SK-N-SH (cell line): ENCODE measurements around the gene OR52M1. TPM values are rescaled to one million over a fixed set of nuclear protein-coding genes. Genes with fewer than 3 reads are reported as not detected.

Source experiments
- CTCF ChIA-PET: fragments of 300-600, 350-600 bp; formaldehyde crosslinking; extraction: SDS; loops from one replicate; lab custom pipeline; 2021; lab: Yijun Ruan, JAX
- POLR2A ChIA-PET: fragments of 350-600 bp; sonication (Branson Sonifier 250); formaldehyde crosslinking; extraction: SDS; loops from one replicate; lab custom pipeline; 2020; ENCODE audit warnings: antibody characterized with exemption, inconsistent platforms; lab: Yijun Ruan, JAX
- DNase-seq: peaks from one replicate; pipeline ENCODE4 v3.0.0; 2012
- H2AFZ ChIP-seq: fragments of 200-600 bp; sonication (generic); 2 replicates; pipeline ENCODE4 v1.8.1; 2016; ENCODE audit warnings: antibody characterized with exemption, mild to moderate bottlenecking, low read depth
- H3F3A ChIP-seq: fragments of 200-600 bp; sonication (generic); replicated peaks from 2 replicates; pipeline ENCODE3; 2016; ENCODE audit warnings: antibody characterized with exemption, mild to moderate bottlenecking; ENCODE audit not compliant: insufficient read depth
- H3K27ac ChIP-seq, 2 experiments: fragments of 200-500 bp in 1 of 2; fragments of 200-600 bp in 1 of 2; sonication (Bioruptor generic) in 1 of 2; sonication (generic), shearing (Covaris generic) in 1 of 2; 2 replicates each; pipeline versions ENCODE4 v1.5.1 to v1.6.1; 2014 to 2016; ENCODE audit warnings: low read depth in 2 of 2, inconsistent platforms in 1 of 2, low read length in 1 of 2, mild to moderate bottlenecking in 1 of 2, mixed read lengths in 1 of 2
- H3K27me3 ChIP-seq: fragments of 200-600 bp; sonication (generic), shearing (Covaris generic); 2 replicates; pipeline ENCODE4 v1.6.1; 2016; ENCODE audit warnings: mixed run types; ENCODE audit not compliant: insufficient read depth
- H3K36me3 ChIP-seq, 2 experiments: fragments of 200-500 bp in 1 of 2; fragments of 200-600 bp in 1 of 2; sonication (Bioruptor generic) in 1 of 2; sonication (generic) in 1 of 2; replicated peaks in 1 of 2; 2 replicates each; pipeline versions ENCODE3 to v1.5.1; 2014 to 2016; ENCODE audit warnings: low read length in 1 of 2, mild to moderate bottlenecking in 1 of 2; ENCODE audit not compliant: insufficient read depth in 2 of 2, control insufficient read depth in 1 of 2
- H3K4me1 ChIP-seq, 2 experiments: fragments of 200-500 bp in 1 of 2; fragments of 200-600 bp in 1 of 2; sonication (Bioruptor generic) in 1 of 2; sonication (generic), shearing (Covaris generic) in 1 of 2; 2 replicates each; pipeline versions ENCODE4 v1.5.1 to v1.6.1; 2014 to 2016; ENCODE audit warnings: low read depth in 1 of 2, low read length in 1 of 2, mixed run types in 1 of 2; ENCODE audit not compliant: insufficient read depth in 2 of 2, control insufficient read depth in 1 of 2
- H3K4me2 ChIP-seq: fragments of 200-600 bp; sonication (generic), shearing (Covaris generic); 2 replicates; pipeline ENCODE4 v1.6.1; 2017; ENCODE audit warnings: mixed run types
- H3K4me3 ChIP-seq, 2 experiments: fragments of 200-500 bp in 1 of 2; fragments of 200-600 bp in 1 of 2; sonication (Bioruptor generic) in 1 of 2; sonication (generic), shearing (Covaris generic) in 1 of 2; 2 replicates each; pipeline versions ENCODE4 v1.5.1 to v1.8.1; 2014 to 2016; ENCODE audit warnings: low read depth in 2 of 2, inconsistent platforms in 1 of 2, low read length in 1 of 2, mild to moderate bottlenecking in 1 of 2, mixed read lengths in 1 of 2, moderate library complexity in 1 of 2
- H3K79me2 ChIP-seq: fragments of 200-600 bp; sonication (generic); 2 replicates; pipeline ENCODE4 v1.8.1; 2017; ENCODE audit warnings: mild to moderate bottlenecking; ENCODE audit not compliant: insufficient read depth
- H3K9ac ChIP-seq: fragments of 200-600 bp; sonication (generic); 2 replicates; pipeline ENCODE4 v1.6.1; 2017; ENCODE audit warnings: mixed run types
- H3K9me2 ChIP-seq: fragments of 200-600 bp; sonication (generic); 2 replicates; pipeline ENCODE4 v1.6.1; 2017; ENCODE audit warnings: mixed run types
- H3K9me3 ChIP-seq: fragments of 200-600 bp; sonication (generic); 2 replicates; pipeline ENCODE4 v1.6.1; 2017; ENCODE audit warnings: mixed run types, mild to moderate bottlenecking, moderate library complexity
- H4K20me1 ChIP-seq: fragments of 200-600 bp; sonication (generic); 2 replicates; pipeline ENCODE4 v1.6.1; 2017; ENCODE audit warnings: mild to moderate bottlenecking, mixed run types; ENCODE audit not compliant: insufficient read depth
- CTCF ChIP-seq: fragments of 200-600 bp; sonication (generic); IDR thresholded peaks from 2 replicates; pipeline ENCODE4 v1.6.1; 2017; ENCODE audit warnings: antibody characterized with exemption, mild to moderate bottlenecking, moderate library complexity
- ELF1 ChIP-seq: IDR thresholded peaks from 2 replicates; pipeline ENCODE4 v1.4.0; 2012
- EP300 ChIP-seq, 2 experiments: IDR thresholded peaks; 2 replicates each; pipeline versions ENCODE4 v1.4.0 to v1.6.1; 2012; ENCODE audit warnings: borderline replicate concordance in 1 of 2, low read depth in 1 of 2, low read length in 1 of 2
- EZH2phosphoT487 ChIP-seq: fragments of 200-600 bp; sonication (generic); IDR thresholded peaks from 2 replicates; pipeline ENCODE4 v1.6.1; 2017; ENCODE audit warnings: low read depth, mixed run types, mild to moderate bottlenecking, antibody characterized with exemption, moderate library complexity, borderline replicate concordance
- FOSL2 ChIP-seq: IDR thresholded peaks from 2 replicates; pipeline ENCODE4 v1.4.0; 2012; ENCODE audit warnings: low read depth, mild to moderate bottlenecking, moderate library complexity, borderline replicate concordance
- FOXJ3 ChIP-seq: sonication (generic); formaldehyde crosslinking; IDR thresholded peaks from 2 replicates; pipeline ENCODE4 v1.5.1; 2020; ENCODE audit warnings: mild to moderate bottlenecking, missing genetic modification reagents
- FOXM1 ChIP-seq: IDR thresholded peaks from 2 replicates; pipeline ENCODE4 v1.4.0; 2012; ENCODE audit warnings: low read depth, mild to moderate bottlenecking
- GATA2 ChIP-seq: sonication (generic); formaldehyde crosslinking; IDR thresholded peaks from 2 replicates; pipeline ENCODE4 v1.5.0; 2020; ENCODE audit warnings: mild to moderate bottlenecking, missing genetic modification reagents
- MEF2A ChIP-seq: IDR thresholded peaks from 2 replicates; pipeline ENCODE4 v1.4.0; 2012; ENCODE audit warnings: low read depth, borderline replicate concordance
- MXI1 ChIP-seq: IDR thresholded peaks from 2 replicates; pipeline ENCODE4 v1.6.1; 2012; ENCODE audit warnings: mild to moderate bottlenecking, low read depth, low read length, improper control_type of control experiment
- NRF1 ChIP-seq: IDR thresholded peaks from 2 replicates; pipeline ENCODE4 v1.6.1; 2012; ENCODE audit warnings: low read depth, mild to moderate bottlenecking, low read length
- PBX3 ChIP-seq: IDR thresholded peaks from 2 replicates; pipeline ENCODE4; 2012
- RAD21 ChIP-seq: IDR thresholded peaks from 2 replicates; pipeline ENCODE4 v1.6.1; 2012; ENCODE audit warnings: mild to moderate bottlenecking, low read length
- RXRA ChIP-seq: IDR thresholded peaks from 2 replicates; pipeline ENCODE4 v1.4.0; 2012; ENCODE audit warnings: low read depth, mild to moderate bottlenecking, borderline replicate concordance
- SIN3A ChIP-seq: IDR thresholded peaks from 2 replicates; pipeline ENCODE4 v1.6.1; 2012; ENCODE audit warnings: low read depth, mild to moderate bottlenecking, low read length, moderate library complexity, borderline replicate concordance
- SMC3 ChIP-seq: IDR thresholded peaks from 2 replicates; pipeline ENCODE4 v1.6.1; 2012; ENCODE audit warnings: low read depth, low read length, improper control_type of control experiment
- YY1 ChIP-seq: IDR thresholded peaks from 2 replicates; pipeline ENCODE4 v1.4.0; 2012; ENCODE audit warnings: low read depth, mild to moderate bottlenecking
- WGBS: methylation state at CpG from one replicate; pipeline ENCODE4 v1.1.6; 2017; ENCODE audit warnings: low lambda C conversion rate; 5-methylcytosine and 5-hydroxymethylcytosine counted together
- polyA plus RNA-seq, 3 experiments: library from polyadenylated mRNA; depleted of rRNA; stranded (reverse); fragments of >200 nt; gene quantifications; 2 replicates each; pipeline ENCODE4 v1.2.3, GENCODE V29; 2012
- TF ChIP-seq, protein P1 (sequence below): fragments of 150-350 bp; IDR thresholded peaks from 2 replicates; pipeline ENCODE4 v1.6.1; 2017; ENCODE audit warnings: antibody characterized with exemption, low read length, low read depth, borderline replicate concordance
- TF ChIP-seq, protein P2 (sequence below): IDR thresholded peaks from 2 replicates; pipeline ENCODE4 v1.4.0; 2012; ENCODE audit warnings: low read depth

The OR52M1 gene
- polyA plus RNA-seq (2012; rRNA removed) = not detected in 2 replicates
- polyA plus RNA-seq (2012; cell fraction: cytosol; rRNA removed) = not detected in 2 replicates
- not detected in 2 replicates for polyA plus RNA-seq (2012; cell fraction: nucleus; rRNA removed)

DNA sequence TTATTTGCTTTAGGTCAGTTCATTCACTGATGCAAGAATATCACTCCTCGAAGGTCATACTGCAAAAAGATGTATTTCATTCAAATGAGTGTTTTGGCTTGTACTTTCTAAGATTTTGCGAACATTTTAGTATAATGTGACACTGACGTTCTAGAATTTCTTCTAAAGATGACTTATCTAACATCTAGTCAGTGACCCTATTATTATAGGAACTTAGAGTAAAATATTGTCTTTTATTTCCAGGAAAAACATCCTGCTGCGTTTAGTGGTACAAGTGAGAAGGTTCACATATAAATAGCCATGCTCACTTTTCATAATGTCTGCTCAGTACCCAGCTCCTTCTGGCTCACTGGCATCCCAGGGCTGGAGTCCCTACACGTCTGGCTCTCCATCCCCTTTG lies at the start of gene OR52M1:
OR52M1 (plus strand) TSS at position 301 of the 400 bp plus-strand sequence; CDS start at position 301, 0 bp downstream.
- no peak within 1 kb of the TSS for H3K4me2 ChIP-seq
- TF ChIP-seq EP300 (IDR thresholded peaks at IDR 0.05; ENCODE audit: borderline replicate concordance in 1 of 2, low read depth in 1 of 2, low read length in 1 of 2) (no peak), EZH2phosphoT487 (no peak), FOXJ3 (CRISPR knock-in tag) (no peak), FOXM1 (no peak), GATA2 (CRISPR knock-in tag) (no peak), NRF1 (no peak), SMC3 (no peak), CTCF (no peak), RXRA (no peak)
- TF ChIP-seq, protein P1, sequence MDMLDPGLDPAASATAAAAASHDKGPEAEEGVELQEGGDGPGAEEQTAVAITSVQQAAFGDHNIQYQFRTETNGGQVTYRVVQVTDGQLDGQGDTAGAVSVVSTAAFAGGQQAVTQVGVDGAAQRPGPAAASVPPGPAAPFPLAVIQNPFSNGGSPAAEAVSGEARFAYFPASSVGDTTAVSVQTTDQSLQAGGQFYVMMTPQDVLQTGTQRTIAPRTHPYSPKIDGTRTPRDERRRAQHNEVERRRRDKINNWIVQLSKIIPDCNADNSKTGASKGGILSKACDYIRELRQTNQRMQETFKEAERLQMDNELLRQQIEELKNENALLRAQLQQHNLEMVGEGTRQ = no peak
- TF ChIP-seq, all 33 proteins: peak for 0
- 11% methylated on average over 5 of the region's 5 CpGs for WGBS
- no peaks in the 10 kb centered on the region for H3K79me2 ChIP-seq
- H3K9me2 ChIP-seq = no peaks in the 10 kb centered on the region
- H3K9ac ChIP-seq = no peak within 1 kb of the TSS
- H3K4me1 ChIP-seq = no peaks in the 10 kb centered on the region
- no peaks in the 10 kb centered on the region for H3F3A ChIP-seq
- ChIA-PET CTCF (no interaction called here), POLR2A (no interaction called here)
- no peaks in the 10 kb centered on the region for H4K20me1 ChIP-seq
- H3K27me3 ChIP-seq = peaks cover 5% of the 10 kb centered on the region; the same call in 1 of the 2 replicates
- H2AFZ ChIP-seq = no peak within 1 kb of the TSS
- H3K4me3 ChIP-seq = no peak within 1 kb of the TSS
- H3K27ac ChIP-seq = no peak within 1 kb of the TSS
- DNase-seq = no peak
- no peaks in the 10 kb centered on the region for H3K9me3 ChIP-seq
- H3K36me3 ChIP-seq = no peaks in the 10 kb centered on the region

- no peaks in the 10 kb centered on the region for H3K79me2 ChIP-seq
- H2AFZ ChIP-seq = no peak overlapping the region
- WGBS = 14% methylated on average over 7 of the region's 7 CpGs
- H3K9me3 ChIP-seq = no peaks in the 10 kb centered on the region
- H3K27ac ChIP-seq = no peak overlapping the region
- H3K9ac ChIP-seq = no peak overlapping the region
- H3F3A ChIP-seq = no peaks in the 10 kb centered on the region
- H3K4me3 ChIP-seq = no peak overlapping the region
- DNase-seq = no peak
- POLR2A ChIA-PET = no interaction called here
- H3K4me1 ChIP-seq = no peaks in the 10 kb centered on the region; a peak in 1 of 4 replicates
- no peaks in the 10 kb centered on the region for H3K36me3 ChIP-seq
- H3K27me3 ChIP-seq = peaks cover 49% of the 10 kb centered on the region
- H3K9me2 ChIP-seq = no peaks in the 10 kb centered on the region
- CTCF ChIA-PET = interaction anchor here (7.7 kb wide), 1 partner anchor 308 kb away, joined by 121 read pairs; no protein-coding TSS in a partner anchor
- no peak overlapping the region for H3K4me2 ChIP-seq
- H4K20me1 ChIP-seq = no peaks in the 10 kb centered on the region
- TF ChIP-seq CTCF (no peak), GATA2 (CRISPR knock-in tag) (no peak), SIN3A (no peak), NRF1 (no peak), FOSL2 (no peak), PBX3 (no peak), SMC3 (no peak), FOXJ3 (CRISPR knock-in tag) (no peak), YY1 (no peak), MEF2A (no peak), ELF1 (no peak), RAD21 (no peak), MXI1 (no peak)
- TF ChIP-seq, protein P2, sequence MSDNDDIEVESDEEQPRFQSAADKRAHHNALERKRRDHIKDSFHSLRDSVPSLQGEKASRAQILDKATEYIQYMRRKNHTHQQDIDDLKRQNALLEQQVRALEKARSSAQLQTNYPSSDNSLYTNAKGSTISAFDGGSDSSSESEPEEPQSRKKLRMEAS = no peak
Observed at GRCh38 chr11:4495487-4495886, 49.5 kb upstream of the OR52M1 start.
